H1 (cell line): ENCODE results near the gene TMPRSS13. TPM values are rescaled to one million over a fixed set of nuclear protein-coding genes. Genes with fewer than 3 reads are reported as not detected.

ENCODE experiments used
- CTCF ChIA-PET: fragments of 300-600 bp; sonication (Branson Sonifier 250); formaldehyde crosslinking; loops from one replicate; lab custom pipeline; 2021; ENCODE audit not compliant: partially characterized antibody; lab: Charles Lee
- POLR2A ChIA-PET: fragments of 300-600 bp; sonication (Branson Sonifier 250); formaldehyde crosslinking; loops from one replicate; lab custom pipeline; 2021; ENCODE audit warnings: inconsistent platforms; ENCODE audit not compliant: partially characterized antibody; lab: Charles Lee
- DNase-seq, 2 experiments: peaks; one replicate each; pipeline versions ENCODE4 v3.0.0 to v3.0.0-alpha.2; 2010 to 2022; ENCODE audit warnings: low spot score in 2 of 2, low read depth in 1 of 2, mixed read lengths in 1 of 2
- FAIRE-seq: peaks from 2 replicates; lab custom pipeline; 2011; peaks lifted over from hg19 to GRCh38; lab: Jason Lieb, UNC
- H2AFZ ChIP-seq: 2 replicates; pipeline ENCODE4 v1.8.1; 2012; ENCODE audit warnings: low read length, inconsistent platforms
- H2AK5ac ChIP-seq: 2 replicates; pipeline ENCODE4 v1.6.1; 2013; ENCODE audit warnings: low read depth, low read length
- H2BK120ac ChIP-seq: replicated peaks from 2 replicates; pipeline ENCODE3; 2013; ENCODE audit warnings: low read depth, low read length, inconsistent platforms
- H2BK12ac ChIP-seq: 2 replicates; pipeline ENCODE4 v1.6.1; 2013; ENCODE audit warnings: low read depth, low read length
- H2BK15ac ChIP-seq: 2 replicates; pipeline ENCODE4 v1.6.1; 2013; ENCODE audit warnings: low read length
- H2BK20ac ChIP-seq: 2 replicates; pipeline ENCODE4 v1.6.1; 2013; ENCODE audit warnings: low read length
- H2BK5ac ChIP-seq: 2 replicates; pipeline ENCODE4 v1.6.1; 2013; ENCODE audit warnings: low read depth, low read length
- H3K14ac ChIP-seq: 2 replicates; pipeline ENCODE4 v1.6.1; 2013; ENCODE audit warnings: inconsistent platforms; ENCODE audit not compliant: insufficient read length
- H3K18ac ChIP-seq: 2 replicates; pipeline ENCODE4 v1.6.1; 2013; ENCODE audit warnings: low read length; ENCODE audit errors: extremely low read depth
- H3K23ac ChIP-seq: 2 replicates; pipeline ENCODE4 v1.6.1; 2013; ENCODE audit warnings: inconsistent platforms; ENCODE audit not compliant: insufficient read length
- H3K23me2 ChIP-seq: 2 replicates; pipeline ENCODE4 v1.6.1; 2013; ENCODE audit warnings: low read depth, low read length
- H3K27ac ChIP-seq: 2 replicates; pipeline ENCODE4 v1.6.1; 2011; ENCODE audit warnings: low read depth, low read length, inconsistent platforms
- H3K27me3 ChIP-seq, 4 experiments: replicated peaks in 1 of 4; 1 replicate in 1 of 4; 2 replicates in 3 of 4; pipeline versions ENCODE4 v1.6.1 to v1.8.1; 2011 to 2013; ENCODE audit warnings: low read length in 3 of 4, mild to moderate bottlenecking in 3 of 4, inconsistent platforms in 2 of 4, mixed read lengths in 2 of 4, moderate library complexity in 1 of 4; ENCODE audit not compliant: control insufficient read depth in 3 of 4, insufficient read depth in 3 of 4; ENCODE audit errors: extremely low read depth in 1 of 4
- H3K36me3 ChIP-seq, 4 experiments: 2 replicates each; pipeline versions ENCODE4 v1.6.1 to v1.8.1; 2011 to 2013; ENCODE audit warnings: mild to moderate bottlenecking in 4 of 4, low read length in 3 of 4, moderate library complexity in 2 of 4, control low read depth in 1 of 4, inconsistent platforms in 1 of 4; ENCODE audit not compliant: insufficient read depth in 4 of 4, control insufficient read depth in 2 of 4
- H3K4ac ChIP-seq: replicated peaks from 2 replicates; pipeline ENCODE3; 2013; ENCODE audit warnings: low read length, low read depth, mixed read lengths, inconsistent platforms; ENCODE audit not compliant: insufficient read length
- H3K4me1 ChIP-seq, 4 experiments: replicated peaks in 1 of 4; 1 replicate in 1 of 4; 2 replicates in 3 of 4; pipeline versions ENCODE4 v1.6.1 to v1.8.1; 2011 to 2013; ENCODE audit warnings: low read length in 3 of 4, inconsistent platforms in 2 of 4, mixed read lengths in 1 of 4; ENCODE audit not compliant: insufficient read depth in 4 of 4, control insufficient read depth in 3 of 4
- H3K4me2 ChIP-seq, 2 experiments: 2 replicates each; pipeline versions ENCODE4 v1.6.1 to v1.8.1; 2011 to 2013; ENCODE audit warnings: low read depth in 2 of 2, low read length in 2 of 2, control low read depth in 1 of 2, inconsistent platforms in 1 of 2, mild to moderate bottlenecking in 1 of 2; ENCODE audit not compliant: insufficient read depth in 1 of 2
- H3K4me3 ChIP-seq, 4 experiments: fragments of 200-600, 300-600 bp in 1 of 4; sonication (generic), shearing (Covaris generic), sonication (Bioruptor Twin) in 1 of 4; 2 replicates each; pipeline versions ENCODE4 v1.5.1 to v1.8.1; 2011 to 2016; ENCODE audit warnings: low read length in 4 of 4, low read depth in 3 of 4, control low read depth in 2 of 4, inconsistent platforms in 2 of 4, mild to moderate bottlenecking in 2 of 4, mixed read lengths in 1 of 4, moderate library complexity in 1 of 4; ENCODE audit not compliant: insufficient read depth in 2 of 4; ENCODE audit errors: extremely low read depth in 1 of 4
- H3K56ac ChIP-seq: replicated peaks from 2 replicates; pipeline ENCODE3; 2013; ENCODE audit warnings: low read depth, mild to moderate bottlenecking, mixed read lengths, low read length, inconsistent platforms; ENCODE audit not compliant: insufficient read length
- H3K79me1 ChIP-seq: 2 replicates; pipeline ENCODE4 v1.6.1; 2013; ENCODE audit warnings: low read depth, low read length, control low read depth
- H3K79me2 ChIP-seq, 2 experiments: 2 replicates each; pipeline versions ENCODE4 v1.6.1 to v1.8.1; 2012 to 2013; ENCODE audit warnings: low read length in 2 of 2, mild to moderate bottlenecking in 2 of 2, inconsistent platforms in 1 of 2; ENCODE audit not compliant: insufficient read depth in 2 of 2, control insufficient read depth in 1 of 2
- H3K9ac ChIP-seq, 4 experiments: replicated peaks in 1 of 4; 1 replicate in 1 of 4; 2 replicates in 3 of 4; pipeline versions ENCODE4 v1.6.1 to v1.8.1; 2011 to 2013; ENCODE audit warnings: low read depth in 3 of 4, low read length in 3 of 4, control low read depth in 2 of 4, mild to moderate bottlenecking in 2 of 4, moderate library complexity in 2 of 4, inconsistent platforms in 1 of 4; ENCODE audit errors: extremely low read depth in 1 of 4
- H3K9me3 ChIP-seq, 2 experiments: 2 replicates each; pipeline versions ENCODE4 v1.6.1 to v1.8.1; 2012 to 2013; ENCODE audit warnings: mild to moderate bottlenecking in 2 of 2, moderate library complexity in 2 of 2, control low read depth in 1 of 2, inconsistent platforms in 1 of 2, low read depth in 1 of 2, low read length in 1 of 2, mixed read lengths in 1 of 2; ENCODE audit not compliant: insufficient read depth in 2 of 2
- H4K20me1 ChIP-seq, 2 experiments: replicated peaks in 1 of 2; 2 replicates each; pipeline versions ENCODE3 to v1.8.1; 2011 to 2013; ENCODE audit warnings: inconsistent platforms in 2 of 2, low read length in 2 of 2, mild to moderate bottlenecking in 1 of 2; ENCODE audit not compliant: insufficient read depth in 2 of 2, control insufficient read depth in 1 of 2
- H4K5ac ChIP-seq: 2 replicates; pipeline ENCODE4 v1.6.1; 2013; ENCODE audit warnings: low read length, low read depth, mixed read lengths, inconsistent platforms; ENCODE audit not compliant: insufficient read length
- H4K8ac ChIP-seq: 2 replicates; pipeline ENCODE4 v1.8.0; 2013; ENCODE audit warnings: mild to moderate bottlenecking, moderate library complexity, low read length, inconsistent platforms; ENCODE audit not compliant: insufficient read depth; ENCODE audit errors: extremely low read depth
- H4K91ac ChIP-seq: replicated peaks from 2 replicates; pipeline ENCODE3; 2013; ENCODE audit warnings: low read length, mixed read lengths, inconsistent platforms; ENCODE audit not compliant: insufficient read length
- ATF2 ChIP-seq: IDR thresholded peaks from 2 replicates; pipeline ENCODE4 v1.6.1; 2012; ENCODE audit warnings: low read length, inconsistent platforms
- JUN ChIP-seq: IDR thresholded peaks from 2 replicates; pipeline ENCODE4 v1.6.1; 2011; ENCODE audit warnings: low read depth, mild to moderate bottlenecking, improper control_type of control experiment, low read length
- JUND ChIP-seq: IDR thresholded peaks from 2 replicates; pipeline ENCODE4 v1.6.1; 2011; ENCODE audit warnings: mild to moderate bottlenecking, improper control_type of control experiment, low read length
- NANOG ChIP-seq: IDR thresholded peaks from 2 replicates; pipeline ENCODE4 v1.6.1; 2011; ENCODE audit warnings: low read length, low read depth, mild to moderate bottlenecking, inconsistent platforms; ENCODE audit not compliant: insufficient read depth, poor library complexity, severe bottlenecking
- POLR2A ChIP-seq, 2 experiments: IDR thresholded peaks; 1 replicate in 1 of 2; 2 replicates in 1 of 2; pipeline ENCODE4 v1.6.1; 2011; ENCODE audit warnings: low read depth in 2 of 2, low read length in 2 of 2, mild to moderate bottlenecking in 2 of 2; ENCODE audit errors: control extremely low read depth in 1 of 2
- RBBP5 ChIP-seq: IDR thresholded peaks from 2 replicates; pipeline ENCODE4 v1.7.1; 2012; ENCODE audit warnings: low read depth, mild to moderate bottlenecking, inconsistent platforms, low read length, moderate library complexity, borderline replicate concordance
- SIRT6 ChIP-seq: IDR thresholded peaks from one replicate; pipeline ENCODE4 v1.7.1; 2012; ENCODE audit warnings: low read length, inconsistent platforms
- TBP ChIP-seq: IDR thresholded peaks from 2 replicates; pipeline ENCODE4 v1.6.1; 2011; ENCODE audit warnings: low read depth, low read length, improper control_type of control experiment
- USF2 ChIP-seq: IDR thresholded peaks from 2 replicates; pipeline ENCODE4 v1.6.1; 2011; ENCODE audit warnings: low read length, improper control_type of control experiment
- WGBS, 2 experiments: shearing (Covaris generic) in 1 of 2; methylation state at CpG; one replicate each; pipeline versions ENCODE4 v1.1.6 to v1.1.7; 2013 to 2015; ENCODE audit warnings: low lambda C conversion rate in 2 of 2, mixed read lengths in 2 of 2, inconsistent platforms in 1 of 2, low coverage in 1 of 2, missing lambda C conversion rate in 1 of 2; ENCODE audit not compliant: insufficient replicate concordance in 2 of 2, insufficient coverage in 1 of 2, insufficient read length in 1 of 2; ENCODE audit errors: extremely low coverage in 1 of 2, missing lambda C conversion rate in 1 of 2; 5-methylcytosine and 5-hydroxymethylcytosine counted together
- polyA plus RNA-seq, 7 experiments: library from polyadenylated mRNA; depleted of rRNA in 3 of 7; stranded (reverse) in 5 of 7; unstranded in 2 of 7; fragments of >200 nt in 5 of 7; fragments of 200-250 nt in 2 of 7; gene quantifications; 1 replicate in 5 of 7; 2 replicates in 1 of 7; 4 replicates in 1 of 7; pipeline versions ENCODE4 v1.2.1 to v1.2.3, GENCODE V29; 2011 to 2013; ENCODE audit warnings: missing spikeins in 2 of 7, mixed read lengths in 2 of 7
- total RNA-seq: library from RNA; stranded (reverse); fragmentation: NEBNext Ultra II Directional; extraction: Animal tissue kit (Norgen Biotek cat#: 25700); gene quantifications from 2 replicates; pipeline ENCODE4 v1.2.1, GENCODE V29; 2021

The TMPRSS13 gene
- total and polyA plus RNA-seq, 2 of the 8 experiments (the other 6 are each of a cell fraction or from before 2014, with no cell fraction given): 0.61 to 0.79 TPM

- no peaks in the 10 kb centered on the region for H3K9me3 ChIP-seq
- no peaks in the 10 kb centered on the region for H3K79me2 ChIP-seq
- no peak overlapping the region for H3K4me2 ChIP-seq
- FAIRE-seq: no peak
- H3K4ac ChIP-seq: no peak overlapping the region
- H4K20me1 ChIP-seq: no peaks in the 10 kb centered on the region
- no peak overlapping the region for H2BK20ac ChIP-seq
- H3K23me2 ChIP-seq: 0 out of 2 replicates have a peak, but pooled peaks cover 3% of the 10 kb centered on the region
- H2AK5ac ChIP-seq: 0 out of 2 replicates have a peak overlapping the region, but pooled peaks have one; percentile 65
- no peak overlapping the region for H3K56ac ChIP-seq
- H4K8ac ChIP-seq: peak overlapping the region; percentile 62
- H3K18ac ChIP-seq: no peak overlapping the region
- no peak overlapping the region for H3K9ac ChIP-seq
- 87% methylated on average over 14 of the region's 14 CpGs; no CpG with 5 or more reads in 1 of the 2 experiments for WGBS, 2 experiments
- no peak overlapping the region for H3K23ac ChIP-seq
- peaks cover 0 to 7% (median 3%) of the 10 kb centered on the region in 4 experiments; a peak in 5 of 7 replicates for H3K4me1 ChIP-seq
- no peak overlapping the region for H4K5ac ChIP-seq
- H3K14ac ChIP-seq: no peak overlapping the region
- no peak for DNase-seq
- H2BK120ac ChIP-seq: no peak overlapping the region
- no peak overlapping the region for H3K4me3 ChIP-seq
- H3K79me1 ChIP-seq: no peaks in the 10 kb centered on the region
- H2BK15ac ChIP-seq: no peak overlapping the region
- no peak overlapping the region for H4K91ac ChIP-seq
- H2AFZ ChIP-seq: no peak overlapping the region
- CTCF ChIA-PET: interaction anchor here (0.8 to 12.6 kb wide), 33 partner anchors 10 to 477 kb away, joined by 3 to 122 read pairs (median 6); partner anchors contain the start of genes FXYD2, FXYD6 and TMPRSS13
- H2BK5ac ChIP-seq: 0 out of 2 replicates have a peak overlapping the region, but pooled peaks have one; percentile 66
- no peak overlapping the region for H3K27ac ChIP-seq
- peak overlapping the region; percentile 51; the same call in 1 of the 2 replicates for H2BK12ac ChIP-seq
- H3K36me3 ChIP-seq: no peaks in the 10 kb centered on the region
- POLR2A ChIA-PET: no interaction called here
- no peaks in the 10 kb centered on the region for H3K27me3 ChIP-seq
- TF ChIP-seq POLR2A (IDR thresholded peaks at IDR 0.05; ENCODE audit: control extremely low read depth in 1 of 2, low read depth in 2 of 2, low read length in 2 of 2): no peak
- no peak for TF ChIP-seq USF2
- no peak for TF ChIP-seq ATF2
- TF ChIP-seq RBBP5: no peak
- TF ChIP-seq SIRT6: no peak
- no peak for TF ChIP-seq TBP
- TF ChIP-seq NANOG: no peak
- TF ChIP-seq JUND: no peak
- no peak for TF ChIP-seq JUN
Measured at GRCh38 chr11:117903505-117904382, 25.5 kb downstream of the TMPRSS13 start.
